Stimulated activated CD4-positive, alpha-beta T cell treated with anti-CD3 and anti-CD28 coated beads, TNF-alpha, amount 100 ng/mL, for 48 hours (primary cell): Measurements from ENCODE around the gene MIDN.

Experiments
- DNase-seq, 3 donors: peaks; one replicate each; pipeline ENCODE4 v3.0.0-alpha.2; 2020; ENCODE audit warnings: low read depth in 3 of 3

Gene MIDN

DNA sequence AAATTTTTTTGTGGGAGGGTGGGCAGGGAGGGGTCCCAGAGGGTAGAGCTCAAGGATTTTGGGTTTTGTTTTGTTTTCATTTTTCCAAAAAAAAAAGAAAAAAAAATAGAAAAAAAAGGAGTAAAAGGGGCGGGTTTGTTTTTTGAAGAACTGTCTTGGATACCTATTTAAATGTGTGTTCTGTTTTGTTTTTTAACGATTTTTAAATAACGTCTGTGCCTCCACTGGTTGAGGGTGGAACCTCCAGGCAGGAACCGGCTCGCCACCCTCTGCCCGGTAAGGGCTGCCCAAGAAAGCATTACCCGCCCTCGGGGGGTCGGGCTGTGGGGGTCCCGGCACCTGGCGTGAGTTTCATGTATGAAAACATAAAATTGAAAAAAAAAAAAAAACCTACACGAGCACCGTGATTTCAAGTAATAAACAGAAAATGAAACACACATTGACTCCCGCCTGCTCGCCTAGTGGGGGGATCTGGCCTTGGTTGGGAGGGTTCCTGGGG, 10.4 kb downstream of the MIDN start:
- DNase-seq = no peak

DNA sequence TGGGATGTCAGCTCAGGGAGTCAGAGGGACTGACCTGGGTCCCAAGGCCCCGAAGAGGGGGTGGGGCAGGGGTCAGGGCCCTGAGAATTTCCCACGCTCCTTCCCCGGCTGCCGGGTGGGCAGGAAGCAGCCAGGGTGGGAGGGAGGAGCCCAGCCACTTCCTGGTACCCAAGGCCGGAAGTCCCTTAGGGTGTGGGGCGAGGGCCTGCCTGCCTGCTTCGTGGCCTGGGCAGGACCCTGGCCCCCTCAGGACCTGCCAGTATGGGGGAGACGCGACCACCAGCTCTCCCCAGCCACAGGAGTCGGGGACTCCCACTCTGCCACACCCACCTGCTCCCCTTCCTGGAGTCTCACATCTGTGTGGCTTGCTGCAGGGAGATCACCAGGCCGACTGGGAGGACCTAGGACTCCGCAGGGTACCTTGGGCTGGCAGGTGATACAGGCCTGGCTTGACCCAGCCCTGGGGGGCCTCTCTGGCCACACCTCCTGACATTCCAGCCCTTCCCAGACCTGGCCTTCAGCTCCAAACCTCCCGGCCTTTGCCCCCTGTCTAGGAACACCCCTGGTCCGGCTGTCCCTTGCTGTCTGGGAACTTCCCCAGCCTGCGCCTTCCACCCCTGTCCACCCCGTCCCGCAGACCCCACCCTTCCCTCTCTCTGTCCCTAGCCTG, 11.0 kb downstream of the MIDN start:
- DNase-seq = peak in 1 of 3 donors; percentile 70

DNA sequence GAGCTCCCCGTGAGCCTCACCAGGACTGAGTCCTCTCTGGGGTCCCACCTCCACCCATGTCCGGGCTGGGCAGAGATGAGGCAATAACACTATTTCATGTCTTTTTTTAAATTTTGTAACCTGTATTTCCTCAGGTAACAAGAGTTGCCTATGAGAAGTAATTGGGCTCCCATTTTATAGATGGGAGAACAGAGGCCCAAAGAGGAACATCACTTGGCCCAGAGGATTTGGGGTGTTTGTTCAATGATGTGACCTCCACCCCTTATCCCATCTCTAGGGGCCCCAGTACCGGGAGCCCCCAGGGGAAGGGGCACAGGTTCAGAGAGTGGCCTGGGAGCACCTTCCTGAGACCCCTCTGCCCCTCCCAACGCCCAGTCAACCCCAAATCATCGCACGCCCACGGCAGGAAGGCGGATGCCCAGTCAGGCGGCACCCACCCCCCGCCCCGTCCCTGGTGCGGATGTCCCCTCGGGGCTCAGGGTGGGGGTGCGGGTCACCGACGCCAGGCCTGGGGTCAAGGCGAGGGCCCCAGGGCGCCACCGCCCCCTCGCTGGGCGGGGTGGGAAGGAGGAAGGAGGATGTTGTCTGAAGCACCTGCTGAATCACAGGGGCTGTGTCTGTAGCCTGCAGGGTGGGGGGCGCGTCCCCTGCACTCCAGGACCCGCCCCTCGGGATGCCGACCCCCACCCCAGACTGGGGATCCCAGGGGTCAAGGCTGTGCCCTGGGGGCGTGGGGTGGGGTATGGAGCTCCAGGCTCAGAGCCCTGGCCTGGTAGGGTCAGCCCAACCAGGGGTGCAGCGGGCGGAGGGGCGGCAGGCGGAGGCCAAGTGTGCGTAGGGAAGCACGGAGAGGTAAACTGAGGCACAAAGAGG, 11.7 kb downstream of the MIDN start:
- DNase-seq = peak in 1 of 3 donors; percentile 51

DNA sequence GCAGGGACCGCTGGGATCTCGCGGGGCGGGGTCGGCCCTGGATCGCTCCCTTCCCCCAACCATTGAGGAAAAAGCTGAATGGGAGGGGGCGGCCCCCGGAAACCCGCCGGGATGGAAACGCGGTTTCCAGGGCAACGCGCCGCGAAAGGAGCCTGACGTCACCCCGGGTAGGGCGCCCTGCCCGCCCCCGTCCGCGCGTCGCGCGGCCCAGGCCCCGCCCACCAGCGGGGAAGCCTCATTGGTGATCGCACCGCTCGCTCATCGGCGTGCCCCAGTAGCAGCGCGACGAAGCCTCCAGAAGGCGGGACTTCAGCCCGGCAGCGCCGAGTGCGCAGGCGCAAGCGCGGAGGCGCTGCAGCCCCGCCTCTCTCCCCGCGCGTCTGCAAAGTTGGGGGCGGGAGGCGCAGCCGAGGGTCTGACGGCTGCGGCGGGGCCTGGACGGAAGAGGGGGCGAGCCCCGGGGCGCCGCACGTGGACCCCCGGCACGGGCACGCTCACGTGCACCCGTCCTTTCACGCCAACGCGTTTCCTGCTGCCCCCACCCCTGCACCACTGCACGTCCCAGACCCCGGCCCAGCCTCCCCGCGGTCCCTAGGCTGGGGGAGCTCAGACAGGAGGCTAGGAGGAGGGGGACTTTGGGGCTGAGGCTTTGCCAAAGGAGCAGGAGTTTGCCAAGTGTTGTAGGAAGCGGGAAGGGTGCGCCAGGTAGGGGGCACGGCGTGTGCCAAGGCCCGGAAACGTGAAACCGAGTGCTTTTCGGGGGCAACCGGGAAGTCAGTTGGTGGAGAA, 12.6 kb downstream of the MIDN start:
- peak; percentile 92 to 97 (median 94) for DNase-seq

DNA sequence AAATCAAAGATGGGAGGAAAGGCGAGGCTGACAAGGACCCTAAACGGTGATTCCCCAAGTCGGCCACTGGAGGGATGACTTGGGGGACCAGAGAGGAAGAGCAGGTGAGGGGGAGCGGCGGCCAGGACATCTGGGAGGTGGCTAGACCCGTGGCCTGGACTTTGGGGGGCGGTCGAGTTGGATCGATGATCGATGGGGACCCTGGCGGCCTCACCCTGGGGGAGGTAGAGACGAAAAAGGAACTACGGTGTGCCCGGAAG, 13.1 kb downstream of the MIDN start:
- no peak for DNase-seq

DNA sequence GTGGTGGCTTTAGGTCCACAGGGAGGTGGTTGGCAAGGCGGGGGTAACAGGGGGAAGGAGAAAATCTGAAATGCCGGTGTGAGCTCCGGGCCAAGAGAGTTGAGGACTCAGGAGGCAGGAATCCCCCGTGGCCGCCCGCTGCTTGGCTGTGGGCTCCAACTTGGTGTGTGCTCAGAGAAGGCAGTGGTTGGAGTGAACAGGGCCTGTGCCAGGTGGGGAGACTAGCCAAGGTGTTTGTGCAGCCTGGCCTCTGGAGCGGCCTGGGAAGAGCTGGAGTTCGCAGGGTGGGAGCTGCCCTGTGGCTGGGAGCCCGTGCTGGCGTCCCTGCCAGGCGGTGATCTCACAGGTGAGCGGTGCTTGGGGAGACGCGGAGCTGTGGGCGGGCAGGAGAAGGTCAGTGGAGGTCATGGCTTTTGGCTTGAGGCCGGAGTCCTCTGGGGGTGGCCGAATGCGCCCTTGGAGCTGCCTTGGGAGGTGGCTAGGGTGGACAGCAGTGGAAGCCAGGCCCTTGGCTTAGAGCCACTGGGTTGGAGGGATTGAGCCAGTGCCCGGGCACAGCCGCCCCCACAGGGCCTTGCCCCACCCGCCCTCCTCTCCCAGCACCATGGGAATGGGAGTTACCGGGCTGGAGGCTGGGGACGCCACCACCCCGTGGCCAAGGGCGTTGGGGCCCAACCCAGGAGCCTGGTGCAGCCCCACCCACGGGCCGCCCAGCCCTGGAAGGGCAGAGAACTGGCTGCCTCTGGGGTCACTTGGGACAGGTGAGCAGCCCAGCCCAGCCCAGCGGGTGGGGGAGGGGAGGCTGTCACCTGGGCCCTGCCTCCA, 13.6 kb downstream of the MIDN start:
- DNase-seq = no peak

DNA sequence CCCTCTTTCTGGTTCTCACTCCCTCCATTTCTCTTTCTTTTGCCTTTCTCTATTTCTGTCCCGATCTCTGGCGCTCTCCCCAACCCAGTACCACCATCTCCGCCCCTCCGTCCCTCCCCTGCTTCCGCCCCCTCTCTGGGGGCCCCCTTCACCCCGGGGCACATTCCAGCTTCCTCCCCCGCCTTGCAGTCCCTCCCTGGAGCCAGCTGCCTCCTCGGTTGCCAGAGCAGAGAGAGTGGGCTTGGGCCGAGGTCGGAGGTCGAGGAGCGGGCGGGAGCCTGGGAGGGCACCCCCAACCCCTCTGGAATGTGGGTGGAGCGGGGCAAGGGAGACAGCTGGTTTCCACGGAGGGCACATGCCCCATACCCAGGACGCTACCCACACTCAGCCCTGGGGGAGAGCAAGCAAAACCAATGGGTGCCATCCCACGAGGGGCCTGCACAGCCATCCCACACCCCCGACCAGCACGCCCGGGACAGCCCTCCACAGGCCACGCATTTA, 14.3 kb downstream of the MIDN start:
- no peak for DNase-seq

DNA sequence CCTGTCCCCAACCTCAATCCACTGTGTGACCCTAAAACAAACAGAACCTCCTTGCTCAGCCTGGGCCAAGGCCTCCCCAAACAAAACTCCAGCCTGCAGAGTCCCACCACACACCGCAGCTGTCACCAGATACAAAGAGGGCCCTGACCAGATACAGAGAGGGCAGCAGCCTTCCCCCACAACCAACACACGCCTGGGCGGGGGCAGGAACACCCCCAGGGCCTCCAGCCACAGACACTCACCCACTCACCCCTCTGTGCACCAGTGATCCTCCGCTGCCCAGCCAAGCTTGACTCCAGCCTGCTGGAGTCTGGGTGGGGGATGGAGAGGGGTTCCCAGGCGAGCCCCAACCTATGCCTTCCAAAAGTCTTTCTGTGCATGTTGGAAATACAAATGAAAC, 14.8 kb downstream of the MIDN start:
- no peak for DNase-seq

DNA sequence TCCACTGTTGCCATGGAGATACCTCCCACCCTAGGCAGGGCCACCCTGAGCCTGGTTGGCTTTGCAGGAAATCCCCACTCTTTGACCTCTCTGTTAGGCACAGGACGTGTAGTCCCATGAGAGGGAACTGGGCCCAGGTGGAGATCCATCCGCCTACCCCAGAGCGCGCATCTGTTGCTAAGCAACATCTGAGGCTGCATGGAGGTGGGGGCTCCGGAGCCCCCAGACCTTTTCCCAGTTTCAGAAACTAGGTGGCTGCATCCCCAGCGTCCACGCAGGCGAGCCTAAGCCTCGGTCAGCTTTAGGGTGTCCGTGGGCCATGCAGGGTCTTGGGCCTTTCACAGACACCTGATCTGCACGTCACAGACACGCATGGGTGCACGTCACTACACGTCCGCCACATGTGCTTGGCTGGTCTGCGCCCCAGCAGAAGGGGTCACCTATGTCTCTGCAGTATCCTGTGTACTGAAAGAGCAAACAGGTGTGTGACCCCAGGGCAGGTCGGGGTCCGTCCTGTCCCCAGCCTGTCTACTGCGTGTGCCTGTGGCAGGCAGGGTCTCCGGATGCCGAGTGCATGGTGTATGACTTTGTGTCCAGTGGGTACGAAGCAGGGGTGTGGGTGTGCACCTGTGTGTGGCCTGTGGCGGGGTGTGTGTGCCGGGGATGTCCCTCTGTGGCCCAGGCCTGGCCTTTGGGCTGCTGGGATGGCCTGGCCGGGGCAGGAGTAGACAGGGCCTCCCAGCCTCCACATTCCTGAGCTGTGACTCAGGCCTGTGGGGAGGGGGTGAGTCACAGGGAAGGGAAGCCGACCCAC, 16.6 kb downstream of the MIDN start:
- no peak for DNase-seq

DNA sequence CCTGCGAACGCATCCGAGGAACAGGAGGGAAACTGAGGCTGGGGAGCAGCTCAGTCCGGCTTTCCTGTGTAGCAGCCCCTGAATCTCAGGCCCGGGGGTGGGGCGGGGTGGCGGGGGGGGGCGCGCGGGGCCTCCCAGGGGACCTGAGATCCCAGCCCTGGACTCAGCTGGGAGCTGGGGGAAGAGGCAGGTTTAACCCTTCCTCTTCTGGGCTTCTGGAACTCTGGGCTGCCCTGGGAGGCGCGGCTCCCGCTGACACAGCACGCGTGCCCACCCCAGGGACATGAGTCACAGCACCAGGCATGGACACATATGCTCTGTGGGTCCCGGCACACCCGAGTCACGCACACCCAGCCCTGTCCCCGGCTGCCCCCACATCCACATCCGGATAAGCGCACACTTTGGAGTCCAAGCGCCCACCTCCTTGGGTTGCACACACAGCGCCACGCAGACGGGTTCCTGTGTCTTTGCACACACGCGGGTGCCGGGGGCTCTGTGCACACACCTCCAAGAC, 17.3 kb downstream of the MIDN start:
- DNase-seq = no peak

DNA sequence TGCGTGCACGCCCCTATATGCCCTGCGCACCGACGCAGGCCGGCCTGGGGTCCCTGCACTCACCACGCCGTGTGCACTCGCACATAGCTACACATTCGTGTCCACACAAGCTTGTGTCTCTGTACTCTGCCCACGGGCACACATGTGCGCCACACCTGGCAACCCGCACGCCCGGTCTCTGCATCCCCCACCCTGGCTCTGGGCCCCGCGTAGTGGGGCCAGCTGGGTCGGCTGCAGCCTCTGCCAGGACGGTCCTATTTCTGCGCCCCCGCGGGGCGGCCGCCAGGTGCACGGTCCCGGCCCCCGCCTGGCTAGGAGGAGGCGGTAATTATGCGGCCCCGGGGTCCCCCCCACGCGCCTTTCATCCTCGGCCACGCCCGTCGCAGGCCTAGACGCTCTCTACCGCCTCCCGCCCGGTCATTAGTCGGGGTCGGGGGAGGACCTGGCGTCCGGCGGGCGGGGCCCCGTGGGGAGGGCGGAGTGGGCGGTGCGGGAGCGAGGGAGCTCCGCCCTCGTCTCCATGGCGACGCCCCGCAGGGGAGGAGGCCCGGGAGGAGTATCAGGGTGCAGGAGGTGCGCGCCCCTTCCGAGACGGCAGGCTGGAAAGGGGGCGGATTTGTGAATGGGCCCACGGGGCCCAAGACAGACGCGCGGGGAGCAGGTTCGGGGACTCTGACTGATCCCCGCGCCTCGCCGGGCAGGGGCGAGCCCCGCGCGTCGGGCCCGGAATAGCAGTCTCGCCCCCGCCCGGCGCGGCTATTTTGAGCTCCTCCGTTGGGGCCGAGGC, 17.9 kb downstream of the MIDN start:
- peak; percentile 70 to 80 (median 73) for DNase-seq

DNA sequence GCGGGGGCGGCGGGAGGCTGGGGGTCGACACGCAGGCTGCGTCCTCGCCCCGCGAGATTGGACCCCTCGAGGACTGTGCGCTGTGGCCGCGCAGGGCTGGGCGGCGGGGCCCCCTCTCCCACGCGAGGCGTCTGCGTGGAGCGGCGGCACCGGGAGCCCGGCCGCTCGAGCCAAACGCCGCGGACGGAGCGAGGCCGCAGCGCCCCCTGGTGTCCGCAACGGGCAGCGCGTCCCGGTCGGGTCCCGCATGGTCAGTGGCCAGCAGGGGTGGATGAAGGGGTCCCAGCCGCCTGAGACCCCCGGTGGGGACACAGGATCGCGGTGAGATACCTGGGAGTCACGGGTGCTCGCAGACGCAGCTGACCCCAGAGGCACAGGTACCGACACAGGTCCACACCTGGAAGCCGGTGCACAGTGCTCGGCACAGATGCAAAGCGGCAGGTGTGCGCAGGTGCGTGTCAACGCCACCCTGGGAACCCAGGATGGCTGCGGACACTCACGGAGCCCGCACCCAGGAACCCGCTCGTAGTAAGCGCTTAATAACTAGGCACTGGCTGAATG, 18.6 kb downstream of the MIDN start:
- DNase-seq = peak in 1 of 3 donors; percentile 60

DNA sequence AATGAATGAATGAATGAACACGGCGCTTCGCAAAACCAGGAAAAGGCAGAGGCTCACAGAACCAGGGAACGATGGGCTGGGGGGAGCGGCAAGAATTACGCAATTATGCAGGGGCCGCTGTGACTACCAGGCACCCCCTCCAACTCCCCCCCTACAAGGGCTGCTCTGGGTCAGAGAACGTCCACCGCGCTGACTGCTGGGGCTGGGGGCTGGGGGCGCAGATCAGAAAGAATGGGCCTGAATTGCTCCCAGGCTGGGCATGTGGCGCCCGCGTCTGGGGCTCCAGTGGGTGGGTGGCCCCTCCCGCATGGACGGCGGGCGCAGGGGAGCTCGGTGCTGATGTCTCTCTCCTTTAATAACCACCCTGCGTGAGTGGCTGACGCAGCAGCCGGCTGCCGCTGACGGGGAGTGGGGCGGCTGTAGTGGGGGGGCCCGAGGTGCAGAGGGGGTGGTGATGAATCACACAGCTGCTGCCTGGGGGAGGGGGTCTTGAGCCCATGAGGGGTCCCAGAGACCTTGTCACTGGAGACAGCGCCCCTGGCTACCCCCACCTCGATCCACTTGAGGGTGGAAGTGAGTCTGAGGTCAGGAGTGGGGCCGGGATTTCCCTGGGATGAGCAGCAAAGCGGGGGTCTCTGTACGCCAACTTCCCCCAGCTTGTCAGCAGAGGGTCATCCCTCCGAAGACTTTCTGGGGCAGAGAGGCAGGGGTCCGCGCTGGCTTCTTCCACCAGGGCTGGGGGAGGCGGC, 19.3 kb downstream of the MIDN start:
- DNase-seq = no peak

DNA sequence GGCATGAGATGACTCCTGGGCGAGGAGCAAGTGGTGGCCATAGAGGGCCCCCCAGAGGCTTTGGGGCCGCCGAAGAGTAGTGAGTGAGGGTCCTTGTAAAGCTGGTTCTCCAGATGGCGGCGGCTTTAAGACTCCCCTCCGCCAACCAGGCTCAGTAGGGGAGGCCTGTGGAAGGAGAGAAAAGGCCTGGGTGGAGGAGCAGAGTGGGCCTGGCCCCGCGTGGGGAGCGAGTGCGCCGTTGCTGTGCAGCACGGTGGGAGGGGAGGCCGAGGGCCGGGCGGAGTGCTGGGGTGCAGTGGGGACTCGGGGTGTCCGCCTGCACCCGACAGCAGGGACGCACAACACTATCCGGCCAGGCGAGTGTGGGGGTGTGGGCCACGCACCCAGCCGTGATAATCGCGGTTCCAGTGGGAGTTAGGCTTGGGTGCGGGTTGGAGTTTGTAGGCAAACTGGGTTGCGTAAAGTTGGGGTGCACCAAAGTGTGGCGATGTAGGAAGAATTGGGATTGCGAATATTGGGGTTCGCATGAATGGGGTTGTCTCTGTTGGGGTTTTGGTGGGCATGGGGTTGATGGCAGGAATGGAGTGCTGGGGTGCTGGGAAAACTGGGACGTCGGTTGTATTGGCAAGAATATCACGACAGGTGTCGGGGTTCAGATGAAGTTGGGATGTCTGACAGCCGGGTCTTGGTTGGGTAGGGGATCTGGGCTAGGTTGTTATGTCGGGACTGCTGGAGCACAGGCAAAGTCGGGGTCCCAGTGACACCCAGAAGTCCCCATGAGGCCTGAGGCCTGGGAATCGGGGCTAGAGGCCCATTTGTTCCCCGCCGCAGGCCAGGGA, 20.1 kb downstream of the MIDN start:
- DNase-seq = no peak

DNA sequence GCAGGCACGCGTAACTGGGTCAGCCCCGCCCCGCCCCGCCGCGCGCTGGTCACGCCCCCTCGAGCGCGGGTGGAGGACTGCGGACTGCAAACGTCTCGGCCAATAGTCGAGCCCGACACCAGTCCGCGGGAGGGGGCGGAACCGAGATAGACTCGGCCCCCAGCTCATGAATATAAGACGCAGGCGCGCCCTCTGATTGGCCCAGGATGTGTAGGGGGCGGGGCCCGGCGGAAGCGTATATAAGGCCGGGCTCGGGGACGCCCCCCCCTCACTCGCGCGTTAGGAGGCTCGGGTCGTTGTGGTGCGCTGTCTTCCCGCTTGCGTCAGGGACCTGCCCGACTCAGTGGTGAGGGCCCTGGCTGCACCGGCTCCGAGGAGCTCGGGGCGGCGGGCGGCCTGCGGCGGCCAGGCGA, 20.7 kb downstream of the MIDN start, which contains the start of gene CIRBP:
TSS of gene CIRBP (plus strand) at position 268 of the 413 bp plus-strand sequence. CDS start 1,602 bp downstream, outside the sequence.
- peak; percentile 98 to 99 (median 99) for DNase-seq

DNA sequence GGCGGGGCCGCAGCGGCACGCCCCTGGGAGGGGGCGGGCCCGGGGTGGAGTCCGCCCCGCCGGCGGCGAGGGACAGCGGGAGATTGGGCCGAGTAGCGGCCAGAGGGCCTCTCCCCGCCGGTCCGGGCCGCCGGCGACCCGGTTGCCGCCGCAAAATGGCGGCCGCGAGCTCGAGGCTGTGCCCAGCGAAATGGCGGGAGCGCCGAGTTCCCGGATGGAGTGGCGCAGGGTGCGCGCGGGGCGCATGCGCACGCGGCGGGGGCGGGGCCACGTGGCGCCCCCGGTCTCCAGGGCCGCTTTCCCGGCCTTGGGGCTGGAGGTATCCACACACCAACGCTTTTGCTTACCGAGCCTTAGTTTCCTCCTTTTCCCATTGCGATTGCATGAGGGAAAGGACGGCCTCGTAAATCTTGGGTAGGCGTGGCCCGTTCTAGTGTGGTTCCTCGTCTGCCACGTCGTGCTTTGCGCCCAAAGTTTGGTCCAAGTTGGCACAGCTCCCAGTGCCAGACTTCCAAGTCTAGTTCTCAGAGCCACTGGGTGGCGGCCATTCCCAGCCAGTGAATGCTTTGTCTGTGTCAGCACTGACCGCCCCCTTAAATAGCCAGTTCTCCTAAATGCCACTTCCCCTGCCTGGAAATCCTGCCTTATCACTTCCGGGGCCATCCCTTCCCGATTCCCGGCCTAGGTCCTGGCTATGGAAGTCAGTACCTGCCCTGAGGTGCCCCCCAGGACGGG, 21.3 kb downstream of the MIDN start:
- peak; percentile 77 to 85 (median 80) for DNase-seq
